Vagina (tissue), 2 donors: ENCODE measurements around the gene CHST14. TPM values are rescaled to one million over a fixed set of nuclear protein-coding genes. Genes with fewer than 3 reads are reported as not detected.

Experiments
- DNase-seq, 2 donors: peaks; one replicate each; pipeline ENCODE4 v3.0.0-alpha.2; 2017; ENCODE audit errors: extremely low spot score in 2 of 2
- H3K27ac ChIP-seq: fragments of 200-600 bp; sonication (generic); one replicate; pipeline ENCODE4 v1.5.1; 2019
- H3K27me3 ChIP-seq: fragments of 200-600 bp; sonication (generic); one replicate; pipeline ENCODE4 v1.5.1; 2019
- H3K36me3 ChIP-seq, 2 donors: fragments of 200-600 bp; sonication (generic); one replicate each; pipeline ENCODE4 v1.5.1; 2017 to 2019
- H3K4me1 ChIP-seq: fragments of 200-600 bp; sonication (generic); one replicate; pipeline ENCODE4 v1.5.1; 2019
- H3K4me3 ChIP-seq, 2 donors: fragments of 200-600 bp; sonication (generic); 1 replicate in 1 of 2; 2 replicates in 1 of 2; pipeline ENCODE4 v1.5.1; 2016 to 2019
- H3K9me3 ChIP-seq: fragments of 200-600 bp; sonication (generic); one replicate; pipeline ENCODE4 v1.5.1; 2019
- POLR2A ChIP-seq, 2 donors: fragments of 450-650 bp; IDR thresholded peaks; one replicate each; pipeline ENCODE4 v1.6.1; 2017; ENCODE audit warnings: antibody characterized with exemption in 2 of 2, mild to moderate bottlenecking in 2 of 2, moderate library complexity in 2 of 2
- POLR2AphosphoS5 ChIP-seq, 2 donors: sonication (generic); formaldehyde crosslinking; IDR thresholded peaks; one replicate each; pipeline ENCODE4 v1.9.0; 2017; ENCODE audit warnings: antibody characterized with exemption in 2 of 2, mild to moderate bottlenecking in 2 of 2, low read depth in 1 of 2; ENCODE audit not compliant: insufficient read depth in 1 of 2
- intact Hi-C: fragments of 100-400 bp; cut with DNase I; formaldehyde crosslinking; loops from one replicate; pipeline ENCODE4 v1.15.1; 2023
- total RNA-seq: library from RNA; depleted of rRNA; stranded (reverse); fragments of >200 nt; gene quantifications from one replicate; pipeline ENCODE4 v1.2.3, GENCODE V29; 2016
- TF ChIP-seq, protein P1 (sequence below), 3 experiments: fragments of 450-650 bp in 2 of 3; fragments of 200-600 bp in 1 of 3; sonication (generic) in 1 of 3; IDR thresholded peaks; one replicate each; pipeline ENCODE4 v1.5.1; 2017 to 2019; ENCODE audit warnings: antibody characterized with exemption in 3 of 3, mild to moderate bottlenecking in 2 of 3, moderate library complexity in 2 of 3

Gene CHST14
- total RNA-seq, 1 donor from 2014 or later, result 8.6 TPM

DNA sequence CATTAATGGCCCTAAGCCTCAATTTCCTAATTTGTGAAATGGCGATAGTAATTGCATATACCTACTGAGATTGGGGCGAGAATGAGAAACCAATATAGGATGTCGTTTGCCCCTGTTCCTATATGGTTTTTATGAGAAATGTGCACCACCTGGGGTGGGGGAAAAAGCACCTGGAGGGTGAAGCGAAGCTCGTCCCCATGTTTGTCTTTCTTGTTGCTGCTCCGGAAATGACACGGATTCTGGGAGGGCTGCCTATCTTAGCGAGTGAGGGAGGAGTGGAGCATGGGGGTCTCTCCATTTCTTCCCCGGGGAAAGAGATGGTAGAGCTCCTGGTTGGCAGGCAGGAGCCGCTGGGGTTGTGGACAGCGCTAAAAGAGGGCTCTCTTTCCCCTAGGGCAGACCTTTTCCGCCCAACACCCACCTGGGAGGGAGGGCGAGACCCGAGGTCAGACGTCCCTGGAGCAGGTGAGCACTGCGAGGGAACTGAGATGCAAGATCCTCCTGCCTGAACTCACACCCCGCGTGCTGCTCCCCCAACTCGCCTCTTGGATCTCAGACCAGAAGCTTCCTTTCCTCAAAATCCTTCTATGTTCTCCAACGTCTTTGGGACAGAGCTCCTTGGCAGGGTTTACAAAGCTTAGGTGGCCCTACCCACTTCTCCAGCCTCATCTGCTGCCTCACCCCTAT lies 35.6 kb upstream of the CHST14 start:
- Histone ChIP-seq H3K36me3 (no peaks in the 10 kb centered on the region), H3K4me1 (peaks cover 34% of the 10 kb centered on the region), H3K27ac (no peak overlapping the region), H3K27me3 (no peaks in the 10 kb centered on the region), H3K9me3 (no peaks in the 10 kb centered on the region), H3K4me3 (peak overlapping the region in 1 of 2 donors; percentile 54)
- TF ChIP-seq POLR2A (IDR thresholded peaks at IDR 0.05), result no peak
- no peak for DNase-seq
- intact Hi-C loops, result loop anchor here (10.0 kb wide), 1 partner anchor 220 kb away; no protein-coding TSS in a partner anchor

DNA sequence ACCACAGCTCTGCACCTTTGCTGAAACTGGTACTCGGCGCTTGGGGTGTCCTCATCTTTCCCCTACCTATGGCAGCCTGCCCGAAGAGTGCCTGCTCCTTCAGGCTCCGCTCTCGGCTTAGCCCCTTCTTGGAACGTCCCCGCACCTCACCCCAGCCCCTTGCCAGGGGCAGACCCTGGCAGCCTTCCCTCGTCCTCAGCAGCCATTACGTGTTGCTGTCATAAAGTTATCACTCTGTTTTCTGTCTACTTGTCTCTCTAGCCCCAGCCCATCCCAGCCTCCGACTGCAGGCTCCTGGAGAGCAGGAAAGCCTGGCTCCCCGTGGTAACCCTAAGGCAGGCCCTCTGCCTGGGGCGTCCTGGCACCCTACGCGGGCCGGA lies 35.1 kb upstream of the CHST14 start:
- no peaks in the 10 kb centered on the region for H3K9me3 ChIP-seq
- peaks cover 38% of the 10 kb centered on the region for H3K4me1 ChIP-seq
- no peak for DNase-seq
- no peaks in the 10 kb centered on the region for H3K36me3 ChIP-seq
- intact Hi-C loops, result loop anchor here (10.0 kb wide), 1 partner anchor 221 kb away; no protein-coding TSS in a partner anchor
- TF ChIP-seq, protein P1, sequence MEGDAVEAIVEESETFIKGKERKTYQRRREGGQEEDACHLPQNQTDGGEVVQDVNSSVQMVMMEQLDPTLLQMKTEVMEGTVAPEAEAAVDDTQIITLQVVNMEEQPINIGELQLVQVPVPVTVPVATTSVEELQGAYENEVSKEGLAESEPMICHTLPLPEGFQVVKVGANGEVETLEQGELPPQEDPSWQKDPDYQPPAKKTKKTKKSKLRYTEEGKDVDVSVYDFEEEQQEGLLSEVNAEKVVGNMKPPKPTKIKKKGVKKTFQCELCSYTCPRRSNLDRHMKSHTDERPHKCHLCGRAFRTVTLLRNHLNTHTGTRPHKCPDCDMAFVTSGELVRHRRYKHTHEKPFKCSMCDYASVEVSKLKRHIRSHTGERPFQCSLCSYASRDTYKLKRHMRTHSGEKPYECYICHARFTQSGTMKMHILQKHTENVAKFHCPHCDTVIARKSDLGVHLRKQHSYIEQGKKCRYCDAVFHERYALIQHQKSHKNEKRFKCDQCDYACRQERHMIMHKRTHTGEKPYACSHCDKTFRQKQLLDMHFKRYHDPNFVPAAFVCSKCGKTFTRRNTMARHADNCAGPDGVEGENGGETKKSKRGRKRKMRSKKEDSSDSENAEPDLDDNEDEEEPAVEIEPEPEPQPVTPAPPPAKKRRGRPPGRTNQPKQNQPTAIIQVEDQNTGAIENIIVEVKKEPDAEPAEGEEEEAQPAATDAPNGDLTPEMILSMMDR (IDR thresholded peaks at IDR 0.05), result no peak
- TF ChIP-seq POLR2AphosphoS5 (IDR thresholded peaks at IDR 0.05; ENCODE audit: insufficient read depth in 1 of 2, low read depth in 1 of 2) (no peak), POLR2A (IDR thresholded peaks at IDR 0.05) (no peak)
- H3K27me3 ChIP-seq, result no peaks in the 10 kb centered on the region
- H3K4me3 ChIP-seq, result peak overlapping the region; percentile 46 to 54
- peak overlapping the region; percentile 3 for H3K27ac ChIP-seq

DNA sequence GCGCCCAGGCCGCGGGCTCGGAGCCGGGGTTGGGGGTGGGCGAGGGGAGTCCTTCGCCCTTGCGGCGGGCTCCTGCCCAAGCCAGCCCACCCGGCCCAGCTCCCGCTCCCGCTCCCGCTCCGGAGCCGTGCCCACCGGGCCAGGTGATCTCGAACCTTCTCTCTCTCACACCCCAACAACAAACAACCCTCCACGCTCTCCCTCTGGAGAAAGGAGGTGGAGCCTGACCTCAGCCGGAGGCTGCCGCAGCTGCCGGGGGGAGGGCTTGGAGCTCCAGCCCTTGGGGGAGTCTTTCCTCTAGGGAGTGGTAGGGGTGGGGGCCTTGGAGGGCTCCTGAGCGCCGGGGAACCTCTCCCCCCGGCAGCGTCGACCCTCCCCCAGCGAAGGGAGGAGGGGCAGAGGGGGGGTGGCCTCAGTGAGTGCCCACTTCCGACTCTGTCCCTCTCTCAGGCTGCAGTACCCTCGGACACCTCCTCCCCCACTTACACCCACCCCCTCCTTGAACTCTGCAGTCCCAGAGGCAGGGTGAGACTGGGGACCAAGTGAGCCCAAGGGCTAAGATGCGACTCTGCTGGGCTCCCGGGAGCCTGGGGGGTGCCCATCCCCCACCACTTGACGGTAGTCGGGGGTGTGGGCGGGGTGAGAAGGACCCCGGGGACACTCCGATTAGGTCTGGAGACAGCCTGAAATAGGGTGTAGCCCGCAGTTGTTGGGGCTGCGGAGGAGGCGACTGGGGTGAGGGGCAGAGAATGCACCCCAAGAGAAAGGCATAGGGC lies 34.5 kb upstream of the CHST14 start:
- peak overlapping the region; percentile 46 to 54 for H3K4me3 ChIP-seq
- no peak for DNase-seq
- H3K36me3 ChIP-seq, result no peaks in the 10 kb centered on the region
- TF ChIP-seq POLR2AphosphoS5 (IDR thresholded peaks at IDR 0.05; ENCODE audit: insufficient read depth in 1 of 2, low read depth in 1 of 2), result no peak
- TF ChIP-seq, protein P1 (IDR thresholded peaks at IDR 0.05), result no peak
- TF ChIP-seq POLR2A (IDR thresholded peaks at IDR 0.05), result no peak
- peak overlapping the region; percentile 3 for H3K27ac ChIP-seq
- H3K9me3 ChIP-seq, result no peaks in the 10 kb centered on the region
- H3K27me3 ChIP-seq, result no peaks in the 10 kb centered on the region
- peaks cover 38% of the 10 kb centered on the region for H3K4me1 ChIP-seq
- intact Hi-C loops, result loop anchor here (10.0 kb wide), 1 partner anchor 222 kb away; no protein-coding TSS in a partner anchor

DNA sequence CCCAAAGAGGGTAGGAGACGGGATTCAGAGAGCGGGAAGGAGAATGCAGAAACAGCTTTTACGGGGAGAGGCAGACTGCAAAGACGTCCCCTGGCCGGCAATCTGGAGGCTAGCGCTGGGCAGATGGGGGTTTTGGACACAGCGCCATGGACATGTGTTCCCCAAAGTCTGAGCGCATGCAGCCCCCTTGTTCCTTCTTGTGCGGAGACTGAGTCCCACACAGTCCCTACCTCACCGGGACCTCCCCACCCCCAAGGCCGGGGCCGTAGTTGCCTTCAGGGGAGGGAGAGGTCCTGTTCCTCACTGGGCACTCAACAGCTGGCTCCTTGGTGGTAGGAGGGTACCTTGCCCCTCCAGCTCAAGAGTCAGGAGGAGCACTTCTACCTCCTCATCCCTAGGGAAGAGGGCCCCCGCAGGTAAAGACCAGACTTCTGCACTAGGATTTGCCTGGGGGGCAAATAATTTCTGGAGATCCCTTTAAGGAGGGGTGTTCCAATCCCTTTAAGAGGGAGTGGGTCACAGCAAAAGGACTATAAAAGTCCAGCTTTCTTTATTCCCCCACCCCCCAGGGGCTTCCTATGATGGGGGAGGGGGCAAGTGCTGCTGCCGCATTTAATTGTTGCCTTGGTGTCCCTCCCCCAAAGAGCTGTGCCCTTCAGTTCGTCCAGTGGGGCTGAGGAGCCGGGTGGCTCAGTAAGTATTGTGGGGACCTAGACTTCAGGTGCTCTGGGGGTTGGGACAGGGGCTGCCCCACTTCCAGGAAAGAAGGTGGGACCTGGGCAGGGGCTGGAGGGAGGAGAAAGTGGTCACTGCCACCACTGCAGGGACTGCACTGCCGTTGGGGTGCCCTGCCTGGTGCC lies 33.7 kb upstream of the CHST14 start:
- H3K27me3 ChIP-seq, result no peaks in the 10 kb centered on the region
- TF ChIP-seq POLR2A (IDR thresholded peaks at IDR 0.05), result no peak
- TF ChIP-seq, protein P1 (IDR thresholded peaks at IDR 0.05), result no peak
- no peak overlapping the region for H3K27ac ChIP-seq
- H3K4me3 ChIP-seq, result peak overlapping the region; percentile 46 to 54
- no peaks in the 10 kb centered on the region for H3K36me3 ChIP-seq
- DNase-seq, result no peak
- no peaks in the 10 kb centered on the region for H3K9me3 ChIP-seq
- intact Hi-C loops, result loop anchor here (10.0 kb wide), 1 partner anchor 222 kb away; no protein-coding TSS in a partner anchor
- H3K4me1 ChIP-seq, result peaks cover 41% of the 10 kb centered on the region
